GM19043 (cell line): ENCODE results near the gene BCAP31.
"Not testable (repeated sequence)": the region's sequence is repeated elsewhere in the genome, so short reads cannot be mapped to it uniquely, and the experiment has no call there.

ENCODE experiments used
- ATAC-seq: cut with Tn5 transposase; IDR thresholded peaks from one replicate; pipeline ENCODE4 v1.9.1; 2021; ENCODE audit warnings: low read depth; ENCODE audit not compliant: unreplicated experiment

BCAP31 gene

DNA sequence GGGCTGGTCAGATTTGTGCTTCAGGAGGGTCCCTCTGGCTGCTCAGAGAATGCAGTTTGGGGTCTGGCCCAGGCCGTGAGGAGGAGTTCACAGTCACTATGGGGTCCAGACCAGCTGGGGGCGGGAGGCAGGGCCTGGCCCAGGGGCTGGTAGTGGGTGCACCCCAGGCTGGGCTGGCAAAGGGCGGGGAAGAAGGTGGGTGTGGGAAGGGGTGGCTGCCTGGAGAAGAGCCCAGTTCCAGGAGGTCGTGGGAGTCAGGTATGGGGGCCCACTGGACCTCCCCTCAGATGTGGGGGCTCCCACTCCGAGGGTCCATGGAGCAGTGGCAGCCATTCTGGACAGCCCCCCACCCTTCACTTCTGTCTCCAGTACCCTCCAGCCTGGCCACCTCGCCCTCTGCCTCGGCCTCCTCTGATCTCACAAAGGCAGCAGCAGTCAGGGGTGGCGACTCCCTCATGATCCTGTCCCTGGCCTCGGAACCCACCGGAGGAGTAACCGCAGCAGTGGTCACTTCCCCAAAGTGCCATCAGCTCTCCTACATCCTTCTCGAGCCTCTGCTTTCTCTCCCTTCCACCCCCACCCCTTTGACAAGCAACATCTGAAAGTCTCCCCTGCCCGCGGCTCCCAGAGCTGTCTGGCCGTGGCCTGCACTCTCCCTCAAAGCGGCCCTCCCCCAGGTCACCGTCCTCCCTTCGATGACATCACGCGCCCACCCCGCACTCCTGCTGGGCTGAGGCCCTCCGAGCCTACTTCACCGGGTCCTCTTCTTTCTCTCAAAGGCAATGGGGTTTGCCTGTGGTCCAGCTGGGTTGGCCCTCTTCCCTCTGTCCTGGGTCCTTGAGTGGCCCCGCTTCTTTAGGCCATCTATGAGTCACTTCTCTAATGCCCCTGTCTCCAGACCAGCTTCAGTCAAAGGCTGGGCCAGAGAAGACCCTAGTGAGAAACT lies 38.2 kb downstream of the BCAP31 start:
- no peak for ATAC-seq

DNA sequence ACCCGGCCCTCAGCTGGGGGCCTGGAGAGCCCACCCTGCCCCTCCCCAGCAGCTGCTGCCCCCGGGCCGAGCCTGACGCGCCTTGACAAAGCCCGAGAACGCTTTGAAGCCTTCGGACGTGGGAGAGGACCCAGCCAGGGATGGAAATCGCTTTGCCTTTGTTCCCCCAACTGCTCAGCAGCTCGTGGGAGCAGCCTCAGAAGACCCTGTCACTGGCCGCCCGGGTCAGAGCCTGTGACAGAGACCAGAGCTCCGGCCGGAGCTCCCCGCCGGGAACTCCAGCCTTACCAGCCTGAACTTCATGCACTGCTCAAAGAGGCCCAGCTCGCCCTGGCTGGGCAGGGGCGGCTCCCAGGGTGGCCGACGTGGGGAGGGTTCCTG lies 39.0 kb downstream of the BCAP31 start:
- no peak for ATAC-seq

- ATAC-seq: no peak
Observed at GRCh38 chrX:153684467-153685155, 39.6 kb downstream of the BCAP31 start.

DNA sequence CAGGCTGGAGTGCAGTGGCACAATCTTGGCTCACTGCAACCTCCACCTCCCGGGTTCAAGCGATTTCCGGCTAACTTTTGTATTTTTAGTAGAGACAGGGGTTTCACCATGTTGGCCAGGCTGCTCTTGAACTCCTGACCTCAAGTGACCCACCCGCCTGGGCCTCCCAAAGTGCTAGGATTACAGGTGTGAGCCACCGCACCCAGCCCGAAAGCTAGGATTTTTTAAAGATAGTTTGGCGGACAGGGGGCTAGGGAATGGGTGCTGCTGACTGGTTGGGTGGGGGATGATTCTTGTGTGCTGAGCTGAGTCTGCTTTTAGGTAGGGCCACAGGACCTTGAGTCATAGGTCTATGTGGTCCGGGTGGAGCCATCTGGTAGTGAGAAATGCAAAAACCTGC lies 40.7 kb downstream of the BCAP31 start:
- ATAC-seq: not testable (repeated sequence)

- no peak for ATAC-seq
Observed at GRCh38 chrX:153681175-153681574, 43.0 kb downstream of the BCAP31 start.

DNA sequence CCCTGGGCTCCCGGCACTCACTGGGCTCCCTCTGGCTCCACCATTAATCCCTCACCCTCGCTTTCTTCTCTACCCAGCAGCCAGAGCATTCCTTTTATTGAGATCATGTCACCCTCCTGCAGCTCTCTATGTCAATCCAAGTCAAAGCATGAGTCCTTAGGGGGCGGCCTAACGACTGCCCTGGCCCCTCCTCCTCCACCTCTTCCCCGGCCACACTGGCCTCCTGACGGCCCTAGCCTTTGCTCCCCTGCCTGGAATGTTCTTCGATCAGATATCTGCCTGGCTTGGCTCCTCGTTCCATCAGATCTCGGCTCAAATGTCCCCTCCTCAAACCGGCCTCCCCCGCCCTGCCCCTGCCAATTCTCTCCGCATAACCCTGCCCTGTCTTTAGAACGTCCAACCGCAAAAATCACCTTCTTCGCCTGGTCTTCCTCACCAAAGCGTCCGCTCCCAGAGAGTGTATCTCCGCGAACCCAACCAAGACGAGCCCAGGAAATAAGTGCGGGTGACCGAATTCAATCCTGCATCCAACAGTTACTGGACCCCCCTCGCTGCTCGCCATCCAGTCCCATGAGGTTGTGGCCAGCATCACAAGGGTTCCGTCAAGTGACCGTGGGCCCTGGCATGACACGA lies 49.9 kb downstream of the BCAP31 start:
- ATAC-seq: no peak

GRCh38 chrX:153673428-153674218 lies 50.6 kb downstream of the BCAP31 start, which contains the start of gene PNCK:
Gene PNCK, minus strand, starts transcription at chrX:153673813. Its CDS starts 737 bp downstream, at chrX:153673076.
- ATAC-seq: no peak

- no peak for ATAC-seq
Observed at GRCh38 chrX:153672531-153673427, 51.4 kb downstream of the BCAP31 start.

DNA sequence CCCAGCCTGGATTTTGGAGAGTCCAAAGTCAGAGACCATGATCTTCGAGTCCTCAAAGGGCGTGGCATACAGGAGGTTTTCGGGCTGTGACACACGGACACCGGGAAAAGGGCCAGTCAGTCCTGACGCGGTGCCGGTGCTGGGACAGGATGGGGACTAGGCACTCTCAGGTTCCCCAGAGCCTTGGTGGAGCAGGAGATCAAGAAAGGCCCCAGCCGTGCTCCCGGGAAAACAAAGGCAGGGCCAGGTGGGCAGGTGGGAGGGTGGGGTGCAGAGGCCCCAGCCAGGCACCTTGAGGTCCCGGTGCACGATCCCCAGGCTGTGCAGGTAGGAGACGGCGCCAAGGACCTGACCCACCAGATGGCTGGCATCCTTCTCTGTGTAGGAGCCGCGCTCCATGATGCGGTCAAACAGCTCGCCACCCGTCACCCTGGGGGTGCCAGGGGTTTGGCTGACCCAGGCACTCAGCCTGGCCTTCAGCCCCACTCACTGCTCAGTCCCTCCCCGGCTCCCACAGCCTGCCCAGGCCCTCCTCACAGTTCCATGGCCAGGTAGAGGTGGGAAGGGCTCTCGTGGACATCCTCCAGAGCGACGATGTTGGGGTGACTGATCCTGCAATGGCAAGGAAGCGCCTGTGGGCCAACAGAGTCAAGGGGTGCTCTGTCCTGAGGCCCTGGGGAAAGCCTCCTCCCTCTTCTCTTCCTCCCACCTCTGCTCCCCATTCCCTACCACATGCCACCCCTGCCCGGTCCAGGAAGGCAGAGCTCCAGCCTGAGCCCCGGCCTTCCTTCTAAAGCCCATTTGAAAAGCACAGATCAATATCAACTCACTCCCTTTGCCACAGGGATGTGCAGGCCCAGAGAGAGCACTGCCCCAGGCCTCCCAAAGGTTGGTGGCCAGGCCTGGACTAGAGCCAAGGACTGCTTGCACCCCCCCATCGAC lies 52.3 kb downstream of the BCAP31 start:
- no peak for ATAC-seq

GRCh38 chrX:153670748-153671588 lies 53.2 kb downstream of the BCAP31 start:
- no peak for ATAC-seq

DNA sequence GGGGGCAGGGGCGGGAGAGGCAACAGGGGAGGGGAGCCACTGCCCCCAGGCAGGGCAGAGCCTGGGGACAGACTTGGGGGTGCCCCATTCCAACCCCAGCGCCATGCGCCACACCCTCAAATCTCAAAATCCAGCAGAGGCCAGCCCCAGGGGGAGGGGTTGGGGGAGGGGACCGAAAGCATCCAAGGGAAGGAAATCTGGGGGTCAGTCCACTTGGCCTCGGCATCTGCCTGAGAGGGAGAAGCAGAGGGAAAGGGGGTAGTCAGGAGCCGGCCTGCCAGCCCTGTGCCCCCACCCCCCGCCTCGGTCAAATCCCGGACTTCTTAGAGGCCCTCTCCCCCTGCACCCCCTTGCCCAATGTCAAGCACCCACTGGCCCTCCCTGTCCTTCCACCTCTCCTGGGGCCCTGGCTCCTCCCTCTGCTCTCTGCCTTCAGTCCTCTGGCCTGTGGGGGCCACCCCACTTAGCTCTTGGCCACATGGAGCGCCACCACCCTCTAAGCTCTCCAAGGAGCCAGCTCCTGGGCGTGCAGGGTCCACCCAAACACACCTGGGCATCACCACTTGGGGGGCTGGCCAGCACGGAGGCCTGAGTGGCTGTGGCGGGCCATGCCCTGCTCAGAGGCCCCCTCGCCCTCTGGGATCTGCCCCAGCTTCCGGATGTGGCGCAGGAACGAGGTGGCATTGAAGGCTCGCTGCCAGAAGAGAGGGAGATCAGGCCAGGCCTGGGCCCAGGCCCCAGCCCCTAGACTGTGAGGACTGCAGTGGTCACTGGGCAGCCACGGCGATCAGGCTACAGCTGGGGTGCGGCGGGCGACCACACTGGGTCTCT lies 54.1 kb downstream of the BCAP31 start:
- no peak for ATAC-seq

GRCh38 chrX:153669174-153669890 lies 54.9 kb downstream of the BCAP31 start:
- no peak for ATAC-seq

- no peak for ATAC-seq
Observed at GRCh38 chrX:153668423-153669173, 55.6 kb downstream of the BCAP31 start.

GRCh38 chrX:153667956-153668396 lies 56.2 kb downstream of the BCAP31 start:
- no peak for ATAC-seq

- ATAC-seq: no peak
Observed at GRCh38 chrX:153667281-153667955, 56.8 kb downstream of the BCAP31 start.
